Measurements from ENCODE around the gene TSPAN18. TPM values are rescaled to one million over a fixed set of nuclear protein-coding genes. Genes with fewer than 3 reads are reported as not detected.

Gene TSPAN18
- total RNA-seq, 1 experiment from 2014 or later = 2.8 TPM

GRCh38 chr11:44877571-44878497, 151.1 kb downstream of the TSPAN18 start:
- BruUV-seq (replicated peaks) = no TSS peak
- intact Hi-C loops (cut with micrococcal nuclease; ENCODE audit: unreplicated experiment) = no loop called here
- POLR2A ChIA-PET (ENCODE audit: low non-redundant PET) = no interaction called here
- Histone ChIP-seq H3K27me3 (replicated peaks; ENCODE audit: insufficient read depth, low read depth, low read length, poor library complexity) (no peaks in the 10 kb centered on the region), H3K27ac (ENCODE audit: low read depth, low read length, poor library complexity, severe bottlenecking) (no peak overlapping the region), H3K9me3 (ENCODE audit: low read depth, low read length, poor library complexity, severe bottlenecking) (no peaks in the 10 kb centered on the region), H3K4me1 (ENCODE audit: insufficient read depth, low read length, poor library complexity, severe bottlenecking) (peaks cover 12% of the 10 kb centered on the region), H3K4me3 (ENCODE audit: low read depth, low read length, poor library complexity, severe bottlenecking) (peak overlapping the region; percentile 15), H3K36me3 (ENCODE audit: insufficient read depth, low read length, poor library complexity, severe bottlenecking) (no peaks in the 10 kb centered on the region)
- TF ChIP-seq CTCF (conservative IDR thresholded peaks at IDR 0.05; ENCODE audit: low read depth, low read length) = 0 out of 2 replicates have a peak, but pooled peaks have one; percentile 9
- no peak for TF ChIP-seq EZH2 (IDR thresholded peaks at IDR 0.05; ENCODE audit: borderline replicate concordance, low read depth, low read length, poor library complexity, severe bottlenecking)
- CTCF ChIA-PET = no interaction called here
- DNase-seq (ENCODE audit: low spot score) = peak; percentile 74

- ChIA-PET POLR2A (ENCODE audit: low non-redundant PET) (no interaction called here), CTCF (no interaction called here)
- H3K27me3 ChIP-seq (replicated peaks; ENCODE audit: insufficient read depth, low read depth, low read length, poor library complexity) = no peaks in the 10 kb centered on the region
- no peak for DNase-seq (ENCODE audit: low spot score)
- H3K4me3 ChIP-seq (ENCODE audit: low read depth, low read length, poor library complexity, severe bottlenecking) = no peak overlapping the region
- H3K27ac ChIP-seq (ENCODE audit: low read depth, low read length, poor library complexity, severe bottlenecking) = no peak overlapping the region
- intact Hi-C loops (cut with micrococcal nuclease; ENCODE audit: unreplicated experiment) = no loop called here
- no peaks in the 10 kb centered on the region for H3K36me3 ChIP-seq (ENCODE audit: insufficient read depth, low read length, poor library complexity, severe bottlenecking)
- no peaks in the 10 kb centered on the region for H3K9me3 ChIP-seq (ENCODE audit: low read depth, low read length, poor library complexity, severe bottlenecking)
- BruUV-seq (replicated peaks) = no TSS peak
- peaks cover 12% of the 10 kb centered on the region for H3K4me1 ChIP-seq (ENCODE audit: insufficient read depth, low read length, poor library complexity, severe bottlenecking)
- no peak for TF ChIP-seq EZH2 (IDR thresholded peaks at IDR 0.05; ENCODE audit: borderline replicate concordance, low read depth, low read length, poor library complexity, severe bottlenecking)
- no peak for TF ChIP-seq CTCF (conservative IDR thresholded peaks at IDR 0.05; ENCODE audit: low read depth, low read length)
These were observed 151.9 kb downstream of the TSPAN18 start for GRCh38 chr11:44878711-44879110.

GRCh38 chr11:44879432-44879831, 152.7 kb downstream of the TSPAN18 start:
- TF ChIP-seq CTCF (conservative IDR thresholded peaks at IDR 0.05; ENCODE audit: low read depth, low read length) (no peak), EZH2 (IDR thresholded peaks at IDR 0.05; ENCODE audit: borderline replicate concordance, low read depth, low read length, poor library complexity, severe bottlenecking) (no peak)
- no TSS peak for BruUV-seq (replicated peaks)
- H3K27me3 ChIP-seq (replicated peaks; ENCODE audit: insufficient read depth, low read depth, low read length, poor library complexity) = no peaks in the 10 kb centered on the region
- no peaks in the 10 kb centered on the region for H3K9me3 ChIP-seq (ENCODE audit: low read depth, low read length, poor library complexity, severe bottlenecking)
- no peaks in the 10 kb centered on the region for H3K36me3 ChIP-seq (ENCODE audit: insufficient read depth, low read length, poor library complexity, severe bottlenecking)
- POLR2A ChIA-PET (ENCODE audit: low non-redundant PET) = no interaction called here
- intact Hi-C loops (cut with micrococcal nuclease; ENCODE audit: unreplicated experiment) = no loop called here
- no peak overlapping the region for H3K27ac ChIP-seq (ENCODE audit: low read depth, low read length, poor library complexity, severe bottlenecking)
- DNase-seq (ENCODE audit: low spot score) = no peak
- H3K4me1 ChIP-seq (ENCODE audit: insufficient read depth, low read length, poor library complexity, severe bottlenecking) = peaks cover 12% of the 10 kb centered on the region
- CTCF ChIA-PET = no interaction called here
- H3K4me3 ChIP-seq (ENCODE audit: low read depth, low read length, poor library complexity, severe bottlenecking) = no peak overlapping the region

All from A673 (cell line).